NCI-H1417 (cell line): ENCODE data around the gene COX4I1.
"Not testable (repeated sequence)": the region's sequence is repeated elsewhere in the genome, so short reads cannot be mapped to it uniquely, and the experiment has no call there.

ENCODE experiments used
- DNase-seq, 3 experiments: peaks; one replicate each; lab custom pipeline; 2025; lab: John Stamatoyannopoulos, UW

Gene COX4I1

DNA sequence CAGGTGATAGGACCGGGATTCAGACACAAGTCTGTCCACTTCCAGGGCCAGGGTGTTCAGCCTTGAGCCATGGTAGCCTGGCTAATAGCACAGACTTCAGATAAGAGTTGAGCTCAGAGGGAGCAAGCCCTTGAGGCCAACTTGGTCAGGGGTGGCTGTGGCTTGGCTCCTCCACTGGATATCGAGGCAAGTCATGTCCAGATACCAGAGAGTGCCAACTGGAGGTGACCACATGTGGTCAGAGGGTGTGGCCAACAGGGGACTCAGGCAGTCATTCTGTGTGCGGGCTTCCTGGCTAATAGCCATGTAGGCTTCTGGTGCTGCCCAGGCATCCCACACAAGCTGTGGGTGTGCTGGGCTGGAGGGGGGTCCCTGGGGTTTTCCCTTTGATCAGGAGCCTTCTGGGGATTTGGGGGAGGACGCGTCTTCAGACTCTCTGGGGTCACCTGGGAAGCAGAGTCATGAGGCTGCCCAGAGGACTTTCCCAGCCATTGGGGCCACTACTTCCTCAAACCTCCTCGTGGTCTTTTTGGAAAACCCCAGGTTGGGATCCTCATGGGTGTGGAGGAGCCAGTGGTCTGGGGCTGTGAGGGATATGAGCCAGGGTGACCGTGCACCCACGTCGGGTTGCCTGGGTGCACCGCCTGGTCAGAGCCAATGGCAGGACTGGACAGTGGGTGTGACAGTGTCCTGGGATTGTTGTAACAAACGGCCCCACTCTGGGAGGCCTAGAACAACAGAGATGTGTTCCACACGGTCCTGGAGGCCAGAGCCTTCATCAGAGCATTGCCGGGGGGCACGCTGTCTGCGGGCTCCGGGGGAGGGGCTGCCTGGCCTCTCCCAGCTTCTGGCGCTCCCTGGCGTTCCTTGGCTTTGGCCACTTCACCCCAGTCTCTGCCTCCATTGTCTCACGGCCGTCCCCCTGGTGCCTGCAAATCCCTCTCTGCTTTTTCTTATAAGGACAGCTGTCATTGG lies 25.0 kb downstream of the COX4I1 start:
- DNase-seq: no peak

DNA sequence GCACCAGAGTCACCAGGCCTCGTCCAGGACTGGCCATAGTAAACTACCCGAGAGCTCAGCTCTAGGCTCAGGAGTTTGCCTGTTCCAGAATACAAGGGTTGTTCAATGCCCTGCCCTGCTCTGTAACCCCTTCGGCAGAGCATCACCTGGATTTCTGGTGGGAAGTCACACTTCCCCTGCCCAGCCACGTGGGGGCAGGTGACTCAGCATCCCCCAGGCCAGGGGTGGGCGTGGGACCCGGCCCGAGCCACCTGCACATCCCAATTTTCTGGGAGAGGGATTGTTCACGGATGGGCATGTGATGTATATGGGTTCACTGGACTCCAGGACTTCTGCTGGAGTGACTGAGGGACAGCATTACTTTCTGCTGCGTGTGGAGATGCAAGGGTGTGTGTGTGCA lies 25.8 kb downstream of the COX4I1 start:
- DNase-seq: no peak

DNA sequence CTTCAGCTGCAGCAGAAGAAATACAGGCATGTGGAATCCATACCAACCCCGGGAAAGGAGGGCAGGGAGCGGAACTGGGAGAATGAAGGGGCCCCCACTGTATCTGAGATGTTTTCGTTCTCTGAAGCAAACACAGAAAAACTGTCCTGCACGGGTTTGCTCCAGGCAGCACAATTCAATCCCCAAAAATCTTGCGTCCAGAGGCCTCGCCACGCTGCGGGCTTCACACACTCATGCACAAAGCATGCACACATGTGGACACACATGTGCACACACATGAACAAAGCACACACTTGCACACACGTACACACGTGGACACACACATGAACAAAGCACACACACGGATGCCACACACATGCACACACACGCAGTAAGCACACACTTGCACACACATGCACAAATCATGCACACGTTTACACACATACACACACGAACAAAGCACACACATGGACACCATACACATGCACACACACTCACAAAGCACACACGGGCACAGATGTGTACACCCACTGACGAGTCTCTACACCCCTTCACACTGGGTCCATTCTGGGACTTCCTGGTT lies 27.3 kb downstream of the COX4I1 start:
- no peak for DNase-seq

DNA sequence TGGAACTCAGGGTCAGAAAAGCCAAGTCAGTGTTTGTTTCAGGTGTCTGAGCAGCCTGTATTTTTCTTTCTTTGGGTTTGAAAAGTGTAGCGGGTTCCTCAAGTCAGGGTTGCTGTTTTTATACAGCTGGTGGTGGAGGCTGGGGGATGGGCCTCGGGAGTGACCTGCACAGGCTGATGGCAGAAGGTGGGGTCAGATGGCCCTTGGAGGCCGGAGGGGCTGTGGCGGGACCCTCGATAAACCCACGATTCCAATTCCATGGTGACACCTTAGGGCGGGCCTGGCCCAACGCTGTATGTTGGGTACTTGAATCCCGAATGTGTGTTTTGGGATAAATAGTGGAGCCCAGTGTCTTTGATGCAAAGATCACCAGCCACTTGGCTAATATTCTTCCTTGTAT lies 28.7 kb downstream of the COX4I1 start:
- no peak for DNase-seq

DNA sequence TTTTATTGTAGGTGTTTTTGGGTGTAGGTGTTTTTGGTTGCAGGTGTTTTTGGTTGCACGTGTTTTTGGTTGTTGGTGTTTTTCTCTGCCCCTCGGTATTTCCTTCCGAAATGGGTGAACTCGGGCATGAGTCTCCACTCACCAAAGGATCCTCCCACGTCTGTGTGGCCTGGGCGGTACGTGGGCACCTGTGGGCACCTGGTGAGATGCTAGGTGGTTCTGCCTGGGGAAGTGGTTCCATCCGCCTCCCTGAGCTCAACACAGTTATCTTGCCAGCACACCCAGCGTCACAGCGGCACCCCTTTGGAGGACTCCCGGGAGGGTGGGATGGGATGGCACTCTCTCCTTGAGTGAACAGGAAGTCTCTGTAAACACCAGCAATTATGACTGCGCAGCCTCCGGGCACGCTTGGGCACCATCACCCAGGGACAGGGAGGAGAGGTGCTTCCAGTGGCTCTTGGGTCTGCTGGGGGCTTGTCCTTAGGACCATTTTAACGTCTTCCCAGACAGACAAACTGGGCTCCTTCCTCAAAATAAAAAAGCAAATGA lies 29.8 kb downstream of the COX4I1 start:
- DNase-seq: no peak

DNA sequence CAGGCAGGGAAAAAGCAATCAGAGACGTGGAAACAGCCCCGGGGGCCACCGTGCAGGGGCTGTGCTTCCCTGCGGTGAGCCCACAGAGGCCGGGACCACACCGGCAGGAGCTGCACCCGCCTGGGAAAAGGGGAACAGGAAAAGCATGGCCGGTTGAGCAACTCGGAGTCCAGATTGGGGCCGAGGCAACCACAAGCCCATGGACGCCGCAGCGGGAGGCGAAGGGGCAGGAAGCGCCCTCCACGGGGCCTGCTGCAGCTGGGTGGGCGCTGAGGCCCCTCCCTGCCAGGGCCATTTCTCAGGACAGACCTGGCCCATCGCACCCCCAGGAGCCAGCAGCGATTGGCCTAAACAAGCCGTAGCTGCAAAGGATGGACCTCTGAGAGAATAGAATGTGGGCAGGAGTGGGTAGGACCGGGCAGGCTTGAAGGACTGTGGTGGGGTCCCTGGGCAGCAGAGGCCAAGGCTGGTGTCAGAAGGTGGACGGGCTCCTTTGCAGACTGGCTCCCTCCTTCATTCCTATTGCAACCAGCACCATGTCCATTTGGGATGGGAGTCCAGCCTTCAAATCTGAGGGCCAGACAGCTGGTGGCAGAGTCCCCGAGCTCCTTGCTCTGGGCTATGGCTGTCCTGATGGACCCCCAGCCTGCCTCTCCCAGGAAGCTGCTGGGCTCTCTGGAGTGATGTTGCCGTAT lies 30.4 kb downstream of the COX4I1 start:
- DNase-seq: no peak

DNA sequence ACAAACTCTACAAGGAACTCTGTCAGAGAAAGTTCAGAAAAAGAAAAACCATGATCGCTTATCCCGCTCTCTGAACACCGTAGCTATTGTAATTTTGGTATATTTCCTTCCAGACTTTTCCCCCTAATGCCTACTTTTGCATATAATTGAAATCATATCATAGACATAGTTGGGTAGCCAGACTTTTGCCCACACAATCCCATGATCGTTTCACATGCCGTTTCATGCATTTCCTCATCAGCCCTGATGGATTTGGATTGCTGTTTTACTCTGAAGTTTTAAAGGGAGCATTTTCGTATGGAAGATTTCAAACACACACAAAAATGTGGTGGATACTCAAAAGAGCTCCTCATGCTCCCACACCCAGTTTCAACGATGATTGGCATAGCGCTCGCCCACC lies 31.3 kb downstream of the COX4I1 start:
- DNase-seq: no peak

DNA sequence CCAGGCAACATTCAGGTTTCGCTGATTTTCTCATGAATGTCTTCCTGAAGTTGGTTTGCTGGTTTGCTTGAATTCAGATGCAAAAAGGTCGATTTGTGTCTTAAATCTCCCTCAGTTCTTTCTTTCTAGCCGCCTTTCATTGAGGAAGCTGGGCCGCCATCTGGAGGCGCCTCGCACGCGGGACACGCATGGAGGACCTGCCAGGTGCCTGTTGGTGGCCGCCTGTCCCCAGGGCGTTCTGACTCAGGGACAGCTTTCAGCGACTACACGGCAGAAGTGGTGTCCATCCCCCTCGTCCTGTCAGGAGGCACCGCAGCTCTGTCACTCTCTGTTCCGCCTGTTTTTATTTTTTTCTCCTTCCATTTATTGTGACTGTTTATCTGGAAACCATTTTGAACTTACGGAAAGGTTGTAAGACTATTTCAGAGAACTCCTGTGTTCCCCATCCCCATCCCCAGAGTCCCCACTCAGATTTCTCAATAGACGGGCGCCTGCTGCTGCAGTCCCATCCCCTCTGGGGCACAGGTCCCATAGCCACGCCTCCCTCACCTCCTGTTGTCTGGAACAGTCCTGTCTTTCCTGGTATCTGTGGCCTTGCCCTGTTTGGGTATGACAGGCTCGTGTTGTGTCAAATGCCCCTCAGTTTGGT lies 33.2 kb downstream of the COX4I1 start:
- DNase-seq: no peak

DNA sequence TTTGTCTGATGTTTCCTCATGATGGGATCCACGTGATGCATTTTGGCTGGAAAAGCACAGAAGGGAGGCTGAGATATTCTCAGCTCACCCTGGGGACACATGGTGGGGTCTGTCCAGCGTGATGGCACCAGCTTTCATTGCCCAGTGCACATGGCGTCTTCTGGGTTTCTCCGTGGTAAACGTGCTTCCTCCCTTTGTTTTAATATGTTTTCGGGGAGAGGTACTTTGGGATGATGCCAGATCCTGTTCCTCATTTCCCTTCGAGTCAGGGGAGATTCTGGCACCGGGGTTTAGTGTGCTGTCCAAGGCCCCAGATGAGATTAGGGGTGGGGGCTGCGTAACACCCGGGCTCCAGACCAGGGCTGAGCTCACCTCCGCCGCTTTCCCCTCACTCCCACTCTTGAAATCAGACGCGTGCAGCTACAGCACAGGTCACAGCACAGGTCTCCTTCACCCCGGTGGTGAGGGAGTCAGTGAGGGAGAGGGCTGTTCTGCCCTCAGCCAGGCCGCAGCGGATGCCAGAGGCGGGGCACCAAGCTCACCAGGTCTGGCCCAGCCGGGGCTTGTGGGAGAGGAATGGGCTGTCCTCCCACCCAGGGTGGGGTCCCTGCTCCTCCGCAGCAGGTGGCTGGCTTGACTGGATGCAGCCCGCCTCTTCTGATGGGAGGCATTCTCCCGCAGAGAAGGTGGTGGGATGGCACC lies 33.9 kb downstream of the COX4I1 start:
- no peak for DNase-seq

DNA sequence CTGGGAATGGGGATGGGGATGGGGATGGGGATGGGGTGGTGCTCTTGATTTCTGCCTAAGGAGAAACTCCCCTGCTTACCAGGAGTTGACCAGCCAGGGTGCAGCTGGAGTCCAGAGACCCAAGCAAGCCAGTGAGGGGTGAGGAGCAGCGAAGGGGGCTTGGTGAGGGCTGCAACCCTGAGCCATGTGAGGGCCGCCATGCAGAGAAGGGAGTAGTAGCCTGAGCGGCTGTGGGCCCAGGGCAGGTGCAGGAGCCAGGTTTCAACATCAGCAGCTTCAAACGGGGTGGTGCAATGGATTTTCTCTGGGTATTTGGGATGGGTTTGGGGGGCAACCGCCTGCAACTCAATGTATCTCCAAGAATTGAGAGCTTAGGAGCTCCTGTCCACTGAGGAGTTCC lies 35.2 kb downstream of the COX4I1 start:
- no peak for DNase-seq

DNA sequence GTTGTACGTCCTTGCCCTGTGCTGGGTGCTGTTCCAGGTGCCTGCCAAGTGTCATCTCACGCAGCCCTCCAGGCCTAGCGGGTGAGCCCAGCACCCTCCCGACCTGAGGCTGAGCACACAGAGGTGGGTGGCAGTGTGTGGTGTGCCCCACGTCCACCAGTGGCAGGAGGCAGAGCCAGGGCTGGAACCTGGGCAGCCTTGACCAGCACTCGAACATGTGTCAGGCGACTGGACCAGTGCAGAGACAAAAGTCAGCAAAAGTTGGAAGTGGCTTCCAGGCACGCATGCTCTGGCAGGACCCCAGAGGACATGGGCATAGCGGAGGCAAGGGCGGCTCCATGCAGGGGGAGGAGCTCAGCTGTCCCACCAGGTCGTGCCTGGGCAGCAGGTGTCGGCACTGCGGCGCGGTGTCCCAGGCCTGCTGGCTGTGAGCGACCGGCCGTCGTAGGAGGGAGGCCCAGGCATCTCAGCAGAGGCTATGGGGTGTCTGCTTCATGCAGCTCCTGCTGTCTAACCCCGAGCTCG lies 35.8 kb downstream of the COX4I1 start:
- DNase-seq: no peak

DNA sequence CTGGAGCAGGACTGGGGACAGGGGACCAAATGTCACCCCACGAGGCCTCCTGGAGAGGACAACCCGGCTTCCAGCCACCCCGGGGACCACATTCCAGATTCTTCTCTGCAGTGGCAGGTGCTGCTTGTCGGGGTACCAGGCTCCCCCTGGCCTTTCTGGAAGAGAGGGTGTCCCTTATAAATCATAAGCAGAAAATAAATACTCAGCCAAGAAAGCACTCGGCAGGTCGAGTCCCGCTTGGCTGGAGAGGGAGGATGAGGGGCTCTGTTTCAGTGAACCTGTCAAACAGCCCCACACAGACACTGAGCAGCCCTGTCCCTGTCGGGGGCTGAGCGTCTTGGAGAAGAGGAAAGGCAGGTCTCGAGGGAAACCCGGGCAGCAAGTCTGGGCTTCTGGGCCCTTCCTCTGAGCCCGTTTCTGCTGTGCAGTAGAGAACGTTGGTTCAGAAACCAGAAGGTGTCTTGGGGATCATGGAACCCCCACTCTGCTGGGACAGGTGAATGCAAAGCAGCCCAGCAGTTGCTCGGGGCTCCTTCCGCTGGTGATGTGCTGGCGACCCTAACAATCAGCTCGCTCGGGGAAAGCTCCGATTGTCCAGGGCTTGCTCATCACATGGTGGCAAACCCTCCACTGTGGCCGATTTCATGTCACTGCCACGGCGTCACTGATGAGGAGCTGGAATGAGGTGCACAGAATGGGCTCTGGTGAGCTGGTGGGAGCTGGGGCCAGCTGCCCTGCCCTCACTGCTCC lies 36.6 kb downstream of the COX4I1 start:
- no peak for DNase-seq

DNA sequence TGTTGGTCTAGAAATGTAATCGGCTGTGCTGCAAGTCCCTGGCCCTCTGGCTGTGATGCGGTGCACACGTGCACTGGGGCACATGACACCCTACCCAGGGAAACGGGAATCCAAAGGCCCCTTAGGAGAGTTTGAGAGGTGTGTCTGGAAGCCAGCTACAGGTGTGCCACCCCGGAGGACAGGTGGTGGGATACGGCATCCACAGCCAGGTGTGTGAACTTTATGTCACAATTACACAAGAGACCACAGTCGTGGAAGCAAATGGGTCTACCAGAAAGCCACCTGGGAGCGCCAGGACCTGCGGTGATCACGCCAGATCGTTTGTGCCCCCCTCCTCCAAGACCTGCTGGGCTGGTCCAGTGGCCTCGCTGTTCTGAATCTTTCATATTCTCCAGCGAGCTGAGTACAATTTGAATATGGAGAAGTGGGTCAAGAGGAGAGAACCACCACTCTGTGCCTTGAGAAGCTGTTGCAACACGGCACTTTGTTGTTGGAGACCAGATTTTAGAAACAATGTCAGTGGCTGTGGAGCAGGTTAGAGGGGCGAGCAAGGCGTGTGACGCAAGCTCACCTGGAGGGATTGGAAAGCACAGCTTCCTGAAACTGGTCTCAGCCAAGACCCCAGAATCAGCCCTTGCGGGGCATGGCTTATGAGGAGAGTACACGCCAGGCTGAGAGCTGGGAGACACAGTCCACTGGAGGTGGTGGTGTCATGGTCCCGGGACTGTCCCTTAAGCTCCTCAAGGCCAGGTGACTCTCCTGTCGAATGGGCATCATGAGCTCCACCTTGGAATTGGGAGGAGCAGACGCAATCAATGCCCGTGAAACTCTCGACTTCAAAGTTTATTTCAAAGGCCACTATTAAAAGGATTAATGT lies 37.4 kb downstream of the COX4I1 start:
- no peak for DNase-seq

DNA sequence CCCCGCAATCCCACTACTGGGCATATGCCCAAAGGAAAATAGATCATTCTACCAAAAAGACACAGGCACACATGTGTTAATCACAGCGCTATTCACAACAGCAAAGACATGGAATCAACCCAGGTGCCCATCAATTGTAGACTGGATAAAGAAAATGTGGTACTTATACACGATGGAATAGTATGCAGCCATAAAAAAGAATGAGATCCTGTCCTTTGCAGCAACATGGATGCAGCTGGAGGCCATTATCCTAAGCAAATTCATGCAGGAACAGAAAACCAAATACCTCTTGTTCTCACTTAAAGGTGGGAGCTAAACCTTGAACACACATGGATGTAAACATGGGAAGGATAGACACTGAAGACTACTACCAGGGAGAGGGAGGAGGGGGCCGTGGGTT lies 38.2 kb downstream of the COX4I1 start:
- not testable (repeated sequence) for DNase-seq

DNA sequence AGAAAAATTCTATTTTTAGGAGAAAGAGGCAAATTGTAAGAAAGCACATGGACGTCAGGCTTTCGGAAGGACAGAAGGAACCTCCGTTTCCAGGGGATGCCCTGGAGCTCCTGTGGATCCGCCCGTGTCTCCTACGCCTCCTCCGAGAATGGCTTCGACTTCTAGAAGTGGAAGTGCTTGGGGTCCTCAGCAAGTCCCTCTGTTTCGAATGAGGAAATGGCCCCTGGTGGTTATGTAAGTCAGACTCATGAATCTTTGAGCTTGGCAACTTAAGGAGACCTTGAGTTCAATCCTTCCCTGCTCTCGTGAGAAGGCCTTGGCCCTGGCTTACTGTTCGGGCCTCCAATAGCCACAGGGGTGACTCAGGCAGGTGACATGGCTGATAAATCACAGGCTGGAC lies 38.9 kb downstream of the COX4I1 start:
- DNase-seq: no peak

DNA sequence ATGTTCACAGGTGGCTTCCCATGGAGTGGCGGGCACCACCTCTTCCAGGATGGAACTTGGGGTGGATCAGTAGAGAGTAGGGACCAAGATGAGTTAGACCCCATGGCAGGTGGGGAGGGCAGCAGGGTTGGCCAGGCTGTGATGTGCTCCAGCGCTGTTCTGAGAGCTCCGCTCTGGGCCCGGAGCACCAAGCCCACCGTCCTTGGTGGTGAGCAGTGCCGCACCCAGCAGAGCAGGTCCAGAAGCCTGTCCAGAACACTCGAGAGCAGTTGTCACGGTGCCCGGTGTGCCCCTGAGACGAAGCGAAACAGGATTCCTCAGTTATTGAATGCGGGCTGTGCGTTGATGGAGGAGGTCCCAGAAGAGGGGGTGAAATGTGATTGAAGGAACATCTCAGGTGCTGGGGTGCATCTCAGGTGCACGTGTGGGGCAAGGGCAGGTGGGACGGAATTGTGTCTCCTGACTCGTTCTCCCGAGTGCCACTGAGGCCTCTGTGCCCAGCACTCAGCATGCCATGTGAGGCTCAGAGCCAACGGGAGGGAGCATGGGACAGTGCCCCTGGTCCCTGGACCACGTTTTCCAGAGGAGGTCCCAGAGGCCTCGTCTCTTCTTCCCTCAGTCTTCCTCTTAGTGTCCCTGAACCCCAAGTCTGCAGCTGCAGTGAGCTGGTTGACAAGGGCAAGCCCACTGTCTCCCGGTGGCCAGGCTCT lies 39.5 kb downstream of the COX4I1 start:
- DNase-seq: no peak

DNA sequence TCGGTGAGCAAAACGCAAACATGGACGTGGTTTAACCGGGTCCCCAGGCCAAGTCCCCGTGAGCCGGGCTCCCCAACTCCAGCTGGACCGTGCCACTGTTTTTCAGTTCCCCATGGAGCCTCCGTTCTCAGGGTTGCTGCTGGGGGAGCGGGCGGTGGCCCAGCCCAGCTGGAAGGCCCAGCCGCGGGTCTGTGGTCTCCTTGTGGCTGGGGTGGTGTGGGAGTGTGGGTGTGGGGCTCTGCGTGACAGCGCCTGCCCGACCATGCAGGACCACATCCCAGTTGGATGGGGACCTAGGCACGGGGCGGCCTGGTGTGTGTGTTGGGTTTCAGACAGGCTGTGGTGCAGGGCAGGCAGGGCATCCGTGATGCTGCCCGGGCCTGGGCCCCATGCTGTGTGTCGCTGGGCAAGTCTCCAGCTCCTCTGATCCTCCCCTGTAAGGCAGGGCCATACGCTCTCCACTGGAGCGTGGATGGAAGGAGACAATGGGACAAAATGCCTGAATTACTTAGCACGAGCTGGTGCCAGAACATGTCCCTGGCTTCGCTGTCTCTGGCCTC lies 40.3 kb downstream of the COX4I1 start:
- DNase-seq: no peak

DNA sequence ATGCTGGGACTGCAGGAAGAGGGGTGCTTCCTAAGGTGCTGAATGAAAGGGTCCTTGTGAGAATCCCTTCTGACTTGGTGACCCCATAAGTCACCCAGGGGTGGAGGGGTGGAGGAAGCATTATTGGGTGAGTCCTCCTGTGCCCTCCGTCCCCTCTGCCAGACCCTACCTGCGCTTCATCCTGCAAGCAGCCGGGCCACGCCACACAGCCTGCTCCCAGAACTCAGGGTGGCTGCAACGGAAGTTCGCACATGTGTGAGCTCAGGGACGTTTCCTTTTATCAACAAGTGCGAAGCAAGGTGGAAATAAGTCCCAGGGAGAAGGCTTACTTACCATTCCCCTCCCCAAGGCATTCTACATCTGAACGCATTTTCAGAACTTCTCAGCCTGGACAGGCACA lies 40.9 kb downstream of the COX4I1 start:
- DNase-seq: no peak

DNA sequence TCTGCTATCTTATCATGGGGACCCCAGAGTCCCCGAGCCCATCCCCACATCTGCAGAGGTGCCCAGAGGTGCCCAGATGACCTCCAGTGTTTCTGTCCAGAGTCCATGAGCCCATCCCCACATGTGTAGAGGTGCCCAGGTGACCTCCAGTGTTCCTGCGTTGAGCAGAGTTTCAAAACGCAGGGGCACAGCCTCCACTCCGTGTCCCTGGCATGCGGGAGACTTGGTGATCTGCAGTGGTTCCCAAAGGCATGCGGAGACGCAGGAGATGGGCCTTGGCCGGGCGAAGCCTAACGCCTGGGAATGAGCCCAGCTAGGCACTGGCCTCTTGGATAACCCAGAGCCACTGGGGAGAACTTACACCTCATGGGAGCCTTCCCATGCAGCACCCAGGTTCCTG lies 41.3 kb downstream of the COX4I1 start:
- DNase-seq: no peak
